Ishikawa (cell line): ENCODE results near the gene TRAIP.
A peak's percentile ranks its signal among the peaks of the same experiment; 100 is the strongest.

Experiments
- CEBPB ChIP-seq: IDR thresholded peaks from 2 replicates; pipeline ENCODE4 v1.6.1; 2012
- CREB1 ChIP-seq: IDR thresholded peaks from 2 replicates; pipeline ENCODE4 v1.6.1; 2012; ENCODE audit warnings: low read depth
- EGR1 ChIP-seq: IDR thresholded peaks from 2 replicates; pipeline ENCODE4 v1.6.1; 2012
- EP300 ChIP-seq: IDR thresholded peaks from 2 replicates; pipeline ENCODE4 v1.6.1; 2012; ENCODE audit warnings: borderline replicate concordance
- FOXM1 ChIP-seq: IDR thresholded peaks from 2 replicates; pipeline ENCODE4 v1.6.1; 2012; ENCODE audit warnings: low read depth, borderline replicate concordance
- NFIC ChIP-seq: IDR thresholded peaks from 2 replicates; pipeline ENCODE4 v1.6.1; 2012
- RAD21 ChIP-seq: IDR thresholded peaks from 2 replicates; pipeline ENCODE4 v1.6.1; 2012; ENCODE audit warnings: low read depth
- TAF1 ChIP-seq: IDR thresholded peaks from 2 replicates; pipeline ENCODE4 v1.6.1; 2012; ENCODE audit warnings: low read depth, mild to moderate bottlenecking
- TCF12 ChIP-seq: IDR thresholded peaks from 2 replicates; pipeline ENCODE4 v1.6.1; 2012; ENCODE audit warnings: low read depth
- TEAD4 ChIP-seq: IDR thresholded peaks from 2 replicates; pipeline ENCODE4 v1.6.1; 2012
- YY1 ChIP-seq: IDR thresholded peaks from 2 replicates; pipeline ENCODE4 v1.6.1; 2012; ENCODE audit warnings: low read depth
- ZBTB7A ChIP-seq: IDR thresholded peaks from 2 replicates; pipeline ENCODE4 v1.6.1; 2012; ENCODE audit warnings: low read depth
- TF ChIP-seq, protein P1 (sequence below): IDR thresholded peaks from 2 replicates; pipeline ENCODE4 v1.6.1; 2012
- TF ChIP-seq, protein P2 (sequence below): IDR thresholded peaks from 2 replicates; pipeline ENCODE4 v1.6.1; 2012
- TF ChIP-seq, protein P3 (sequence below): IDR thresholded peaks from 2 replicates; pipeline ENCODE4 v1.6.1; 2012; ENCODE audit warnings: low read depth, mild to moderate bottlenecking

Gene TRAIP

DNA sequence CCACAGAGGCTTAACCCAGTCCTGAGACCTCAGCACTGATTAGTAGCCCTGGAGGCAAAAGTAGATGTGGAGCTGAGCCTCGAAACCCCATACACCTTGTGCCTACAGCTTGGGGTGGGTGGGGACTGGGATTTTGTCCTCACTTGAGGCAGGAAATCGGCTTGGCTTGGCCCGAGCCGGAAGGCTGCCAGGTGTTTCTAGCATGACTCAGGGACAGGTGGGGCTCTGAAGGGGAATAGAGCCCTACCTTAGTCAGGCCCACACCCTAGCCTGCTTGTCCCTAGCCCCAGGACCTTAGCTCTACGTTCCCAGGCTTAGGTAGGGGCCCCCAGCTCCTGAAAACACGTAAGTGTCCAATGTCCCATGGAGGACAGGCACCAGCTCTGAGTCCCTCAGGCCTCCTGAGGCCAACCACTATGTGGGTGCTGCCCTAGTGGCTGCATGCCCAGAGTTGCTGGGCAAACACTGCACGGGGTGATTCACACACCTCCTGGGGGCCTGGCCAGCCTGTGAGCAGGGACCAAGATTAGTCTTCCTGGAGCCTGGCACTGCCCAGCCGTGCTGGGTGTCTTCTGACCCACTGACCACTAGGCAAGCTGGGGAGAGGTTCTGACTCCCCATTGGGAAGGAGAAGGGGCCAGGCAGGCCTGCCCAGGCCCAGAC, 44.3 kb upstream of the TRAIP start:
- peak; percentile 63; the same call in 1 of the 2 replicates for TF ChIP-seq NFIC
- peak; percentile 77 for TF ChIP-seq TCF12
- TF ChIP-seq, protein P1, sequence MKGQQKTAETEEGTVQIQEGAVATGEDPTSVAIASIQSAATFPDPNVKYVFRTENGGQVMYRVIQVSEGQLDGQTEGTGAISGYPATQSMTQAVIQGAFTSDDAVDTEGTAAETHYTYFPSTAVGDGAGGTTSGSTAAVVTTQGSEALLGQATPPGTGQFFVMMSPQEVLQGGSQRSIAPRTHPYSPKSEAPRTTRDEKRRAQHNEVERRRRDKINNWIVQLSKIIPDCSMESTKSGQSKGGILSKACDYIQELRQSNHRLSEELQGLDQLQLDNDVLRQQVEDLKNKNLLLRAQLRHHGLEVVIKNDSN = no peak
- TF ChIP-seq, protein P2, sequence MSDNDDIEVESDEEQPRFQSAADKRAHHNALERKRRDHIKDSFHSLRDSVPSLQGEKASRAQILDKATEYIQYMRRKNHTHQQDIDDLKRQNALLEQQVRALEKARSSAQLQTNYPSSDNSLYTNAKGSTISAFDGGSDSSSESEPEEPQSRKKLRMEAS = peak; percentile 87
- peak; percentile 64; the same call in 1 of the 2 replicates for TF ChIP-seq EP300
- TF ChIP-seq, protein P3, sequence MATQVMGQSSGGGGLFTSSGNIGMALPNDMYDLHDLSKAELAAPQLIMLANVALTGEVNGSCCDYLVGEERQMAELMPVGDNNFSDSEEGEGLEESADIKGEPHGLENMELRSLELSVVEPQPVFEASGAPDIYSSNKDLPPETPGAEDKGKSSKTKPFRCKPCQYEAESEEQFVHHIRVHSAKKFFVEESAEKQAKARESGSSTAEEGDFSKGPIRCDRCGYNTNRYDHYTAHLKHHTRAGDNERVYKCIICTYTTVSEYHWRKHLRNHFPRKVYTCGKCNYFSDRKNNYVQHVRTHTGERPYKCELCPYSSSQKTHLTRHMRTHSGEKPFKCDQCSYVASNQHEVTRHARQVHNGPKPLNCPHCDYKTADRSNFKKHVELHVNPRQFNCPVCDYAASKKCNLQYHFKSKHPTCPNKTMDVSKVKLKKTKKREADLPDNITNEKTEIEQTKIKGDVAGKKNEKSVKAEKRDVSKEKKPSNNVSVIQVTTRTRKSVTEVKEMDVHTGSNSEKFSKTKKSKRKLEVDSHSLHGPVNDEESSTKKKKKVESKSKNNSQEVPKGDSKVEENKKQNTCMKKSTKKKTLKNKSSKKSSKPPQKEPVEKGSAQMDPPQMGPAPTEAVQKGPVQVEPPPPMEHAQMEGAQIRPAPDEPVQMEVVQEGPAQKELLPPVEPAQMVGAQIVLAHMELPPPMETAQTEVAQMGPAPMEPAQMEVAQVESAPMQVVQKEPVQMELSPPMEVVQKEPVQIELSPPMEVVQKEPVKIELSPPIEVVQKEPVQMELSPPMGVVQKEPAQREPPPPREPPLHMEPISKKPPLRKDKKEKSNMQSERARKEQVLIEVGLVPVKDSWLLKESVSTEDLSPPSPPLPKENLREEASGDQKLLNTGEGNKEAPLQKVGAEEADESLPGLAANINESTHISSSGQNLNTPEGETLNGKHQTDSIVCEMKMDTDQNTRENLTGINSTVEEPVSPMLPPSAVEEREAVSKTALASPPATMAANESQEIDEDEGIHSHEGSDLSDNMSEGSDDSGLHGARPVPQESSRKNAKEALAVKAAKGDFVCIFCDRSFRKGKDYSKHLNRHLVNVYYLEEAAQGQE = no peak
- peak; percentile 36; the same call in 1 of the 2 replicates for TF ChIP-seq FOXM1
- peak; percentile 56; the same call in 1 of the 2 replicates for TF ChIP-seq TEAD4

DNA sequence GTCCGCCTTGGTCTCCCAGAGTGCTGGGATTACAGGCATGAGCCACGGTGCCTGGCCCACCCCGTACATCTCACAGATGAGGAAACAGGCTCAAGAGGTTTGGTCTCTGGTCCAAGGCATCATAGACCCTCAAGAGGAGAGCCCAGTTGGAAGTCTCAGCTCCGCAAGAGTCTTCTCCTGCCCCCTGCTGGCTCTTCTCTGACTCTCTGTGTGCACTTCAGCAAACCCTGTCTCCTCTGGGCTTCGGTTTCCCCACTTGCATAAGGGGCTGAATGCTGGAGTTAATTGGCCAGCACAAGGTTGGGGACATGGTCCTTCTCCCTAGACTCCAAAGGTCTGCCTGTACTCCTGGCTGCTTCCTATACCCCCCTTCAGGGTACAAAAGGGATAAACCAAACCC, 43.5 kb upstream of the TRAIP start:
- TF ChIP-seq YY1 (no peak), RAD21 (peak; percentile 15; the same call in 1 of the 2 replicates)

DNA sequence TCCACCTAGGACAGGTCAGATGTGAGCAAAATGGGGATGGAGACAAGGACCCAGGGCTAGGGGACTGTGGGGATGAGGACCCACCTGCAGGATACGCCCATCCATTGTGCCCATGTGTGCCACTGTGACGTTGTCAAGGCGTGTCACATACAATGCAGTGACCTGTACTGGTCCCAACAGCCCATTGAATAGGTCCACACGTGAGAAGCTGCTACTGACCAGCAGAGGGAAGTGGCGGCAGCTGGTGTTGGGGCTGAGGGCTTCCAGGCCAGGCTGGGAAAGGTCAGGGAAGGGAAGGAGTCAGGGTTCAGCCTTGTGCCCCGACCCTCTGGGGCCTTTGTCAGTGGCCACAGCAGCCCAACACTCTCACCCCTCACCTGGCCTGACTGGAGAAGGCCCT, 42.6 kb upstream of the TRAIP start:
- TF ChIP-seq FOXM1 (no peak), CEBPB (no peak), EP300 (no peak), YY1 (no peak)

DNA sequence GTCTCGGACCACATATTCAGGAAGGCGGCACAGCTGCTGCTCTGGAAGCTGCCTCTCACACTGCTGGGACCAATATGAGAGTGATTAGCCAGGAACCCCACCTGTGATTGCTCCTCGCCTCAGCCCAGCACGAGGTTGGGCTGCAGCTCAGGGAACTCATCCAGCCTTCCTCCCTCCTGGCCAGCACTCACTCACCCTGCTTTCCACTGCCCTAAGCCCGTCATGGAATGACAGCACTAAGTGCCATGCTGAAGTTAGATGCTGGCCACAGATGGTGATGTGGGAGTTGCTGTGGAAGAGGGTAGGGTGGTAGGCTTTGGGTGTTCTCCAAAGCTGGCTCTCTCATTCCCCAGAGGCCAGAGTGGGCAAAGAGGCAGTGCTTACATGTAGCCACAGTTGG, 40.0 kb upstream of the TRAIP start:
- no peak for TF ChIP-seq YY1
- TF ChIP-seq EGR1 = no peak

DNA sequence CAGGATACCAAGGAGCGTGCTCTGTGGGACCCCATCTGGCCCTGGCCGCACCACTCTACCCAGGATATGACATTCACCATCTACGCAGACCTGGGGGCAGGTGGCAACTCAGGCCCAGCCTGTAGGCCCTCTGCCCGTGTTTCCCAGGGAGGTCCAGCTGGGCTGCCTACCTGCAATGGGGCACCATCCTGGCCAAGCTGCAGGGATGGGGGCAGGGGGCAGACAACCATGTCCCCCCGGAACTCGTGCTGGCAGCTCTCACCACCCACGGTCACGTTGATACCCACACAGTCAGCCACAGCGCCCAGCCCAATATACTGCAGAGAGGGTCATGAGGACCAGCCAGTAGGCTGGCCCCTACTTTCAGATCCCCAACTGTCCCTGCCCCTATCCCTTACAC, 39.4 kb upstream of the TRAIP start:
- no peak for TF ChIP-seq FOXM1
- no peak for TF ChIP-seq TEAD4
- TF ChIP-seq, protein P2 = no peak
- TF ChIP-seq ZBTB7A = no peak
- TF ChIP-seq NFIC = no peak
- TF ChIP-seq, protein P1 = no peak
- no peak for TF ChIP-seq EGR1
- TF ChIP-seq EP300 = no peak
- TF ChIP-seq TCF12 = no peak
- TF ChIP-seq, protein P3 = no peak
- no peak for TF ChIP-seq TAF1
- no peak for TF ChIP-seq YY1
- TF ChIP-seq RAD21 = no peak
- TF ChIP-seq CEBPB = no peak
- no peak for TF ChIP-seq CREB1

DNA sequence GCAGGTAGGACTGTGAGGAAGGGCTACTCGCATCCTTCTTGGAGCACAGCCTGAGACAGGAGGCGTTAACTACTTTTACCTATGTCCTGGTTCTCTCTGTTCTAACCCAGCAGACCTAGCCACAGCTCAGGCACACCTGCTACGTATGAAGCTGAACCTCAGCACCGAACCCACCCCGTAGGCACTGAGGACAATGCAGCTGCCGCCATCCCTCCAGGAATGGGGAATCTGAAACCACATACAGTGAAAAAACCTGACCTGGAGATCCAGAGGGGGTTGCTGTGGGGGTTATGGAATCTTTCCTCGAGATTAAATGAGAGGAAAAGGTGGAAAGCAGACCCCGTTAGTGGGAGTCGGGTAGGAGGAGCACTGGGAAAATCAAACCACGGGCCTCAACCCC, 32.9 kb upstream of the TRAIP start:
- TF ChIP-seq, protein P3 = no peak
- TF ChIP-seq EP300 = no peak
- no peak for TF ChIP-seq NFIC
- no peak for TF ChIP-seq TAF1
- TF ChIP-seq CREB1 = no peak
- TF ChIP-seq FOXM1 = no peak
- no peak for TF ChIP-seq TCF12
- TF ChIP-seq RAD21 = no peak
- no peak for TF ChIP-seq CEBPB
- TF ChIP-seq, protein P1 = no peak
- TF ChIP-seq TEAD4 = no peak
- TF ChIP-seq, protein P2 = no peak
- TF ChIP-seq EGR1 = no peak
- no peak for TF ChIP-seq ZBTB7A
- no peak for TF ChIP-seq YY1
